NCI-H187 (cell line): ENCODE data around the gene CNMD.
A peak's percentile ranks its signal among the peaks of the same experiment; 100 is the strongest.
"Not testable (repeated sequence)": the region's sequence is repeated elsewhere in the genome, so short reads cannot be mapped to it uniquely, and the experiment has no call there.

Experiments
- DNase-seq, 2 experiments: peaks; one replicate each; lab custom pipeline; 2025; lab: John Stamatoyannopoulos, UW

Gene CNMD

DNA sequence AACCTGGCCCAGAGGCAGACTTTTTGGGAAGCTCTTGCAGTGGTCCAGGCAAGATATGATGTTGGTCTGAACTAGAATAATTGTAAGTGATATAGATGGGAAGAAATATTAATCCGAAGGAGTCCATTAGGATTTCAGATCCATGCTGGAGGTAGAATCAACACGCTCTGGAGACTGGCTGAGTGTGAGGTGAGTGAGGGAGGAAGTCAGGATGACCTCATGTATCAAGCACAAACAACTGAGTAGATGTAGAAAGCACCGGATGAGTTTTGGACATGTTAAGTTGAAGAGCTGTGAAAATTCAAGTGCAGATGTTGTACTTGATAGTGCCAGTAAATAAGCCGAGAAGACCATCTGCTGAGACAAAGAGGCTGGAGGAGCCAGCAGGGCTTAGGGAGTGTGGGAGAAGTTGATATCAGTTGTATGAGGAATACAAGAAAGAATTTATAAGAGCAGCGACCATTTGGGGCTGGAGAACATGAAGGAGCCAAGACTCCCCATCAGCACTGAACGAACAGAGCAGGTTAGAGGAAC, 5.3 kb upstream of the CNMD start:
- no peak for DNase-seq

DNA sequence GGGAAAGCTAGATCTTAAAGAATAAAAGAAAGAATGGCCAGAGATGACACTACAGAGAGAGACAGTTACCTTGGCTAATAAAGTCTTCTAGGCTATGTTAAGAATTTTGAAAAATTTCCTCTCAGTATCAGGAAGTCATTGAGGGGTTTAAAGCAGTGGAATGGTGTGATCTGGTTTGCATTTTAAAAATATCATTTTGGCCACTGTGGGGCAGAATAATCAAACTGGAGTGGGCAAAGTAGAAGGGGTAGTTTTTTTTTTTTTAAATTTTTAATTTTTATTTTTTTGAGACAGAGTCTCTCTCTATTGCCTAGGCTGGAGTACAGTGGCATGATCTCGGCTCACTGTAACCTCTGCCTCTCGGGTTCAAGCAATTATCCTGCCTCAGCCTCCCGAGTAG, 4.4 kb upstream of the CNMD start:
- DNase-seq, result no peak

DNA sequence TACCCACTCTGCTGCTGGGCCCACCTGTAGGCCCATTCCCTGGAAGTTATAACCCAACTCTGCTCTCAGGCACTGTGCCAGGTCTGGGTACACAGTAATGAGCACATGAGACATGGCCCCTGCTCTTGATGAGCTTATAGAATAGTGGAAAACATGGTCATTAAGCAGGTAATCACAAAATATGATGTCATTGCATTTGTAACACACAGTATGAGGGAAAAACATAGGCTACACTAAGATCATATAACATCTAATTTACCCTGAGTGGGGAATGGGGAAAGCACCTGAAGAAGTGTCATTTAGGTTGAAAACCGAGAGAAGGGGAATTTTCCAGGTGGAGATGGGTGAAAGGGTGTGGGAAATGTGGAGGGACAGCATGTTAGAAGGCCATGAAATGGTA, 3.9 kb upstream of the CNMD start:
- no peak for DNase-seq

DNA sequence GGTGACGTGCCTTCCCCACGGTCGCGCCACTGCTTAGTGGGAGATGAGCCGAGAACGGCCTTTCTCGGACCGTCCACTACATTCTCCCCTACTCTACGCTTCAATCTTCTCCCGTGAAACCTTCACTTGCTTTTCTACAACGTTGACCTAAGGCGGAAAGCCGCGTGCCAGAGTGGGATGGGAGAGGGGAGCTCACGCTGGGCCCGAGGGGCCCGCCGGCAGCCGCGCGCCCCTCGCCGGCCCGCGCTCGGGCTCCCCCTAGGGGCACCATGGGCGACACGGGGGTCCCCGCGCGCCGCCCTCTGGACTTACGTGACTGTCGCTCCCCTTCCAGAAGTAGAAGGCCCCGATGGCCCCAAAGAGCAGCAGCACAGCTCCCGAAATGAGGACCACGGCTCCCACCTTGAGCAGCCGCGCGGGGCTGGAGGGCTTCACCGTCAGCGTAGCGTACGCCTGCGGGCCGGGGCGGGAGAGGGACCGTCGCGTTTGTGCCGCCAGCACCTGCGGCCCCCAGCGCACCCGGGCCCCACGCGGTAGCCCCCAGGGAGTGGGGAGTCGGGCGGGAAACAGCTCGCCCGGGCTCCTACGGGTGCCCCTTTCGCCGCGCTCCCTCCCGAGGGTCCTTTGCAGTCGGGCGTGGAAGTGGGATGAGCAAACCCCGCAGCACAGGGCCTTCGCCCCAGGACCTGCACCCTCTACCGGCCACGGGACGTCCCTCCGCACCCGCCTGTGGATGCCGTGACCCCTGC, 727 bp downstream of the CNMD start:
- DNase-seq, result no peak

DNA sequence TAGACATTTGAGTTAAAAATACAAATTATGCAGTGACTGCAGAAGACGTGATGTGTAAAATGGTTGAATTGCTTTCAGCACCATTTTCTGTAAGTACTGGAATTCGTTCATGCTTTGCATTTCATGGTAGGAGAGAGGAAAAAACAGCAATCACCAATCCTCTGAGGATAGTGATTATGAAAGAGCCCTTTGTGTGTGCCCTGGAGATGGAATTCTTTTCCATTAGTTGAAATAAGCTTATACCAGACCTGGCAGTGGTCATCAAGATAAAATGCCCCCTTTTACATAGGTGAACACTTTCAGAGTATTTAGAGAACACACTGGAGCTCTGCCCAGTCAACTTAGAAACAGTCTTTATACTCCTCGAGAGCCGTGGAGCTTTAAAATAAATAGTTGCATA, 1.7 kb downstream of the CNMD start:
- no peak for DNase-seq

DNA sequence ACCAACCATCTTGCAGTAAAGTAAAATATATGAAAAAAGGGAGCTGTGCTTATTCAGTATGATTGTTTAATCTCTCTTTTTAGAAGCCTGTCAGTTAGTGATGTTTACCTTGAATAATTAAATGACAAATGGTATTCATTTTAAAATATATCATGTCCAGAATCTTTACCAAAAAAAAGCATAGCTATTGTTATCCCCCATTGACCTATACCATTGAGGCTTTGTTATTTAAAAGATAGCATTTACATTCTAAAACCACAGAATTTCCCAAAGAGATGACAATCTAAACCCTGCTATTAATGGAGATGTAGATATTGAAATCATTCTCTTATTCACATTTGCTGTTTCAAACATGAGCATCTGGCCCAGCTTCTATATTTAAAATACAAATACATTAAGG, 2.2 kb downstream of the CNMD start:
- no peak for DNase-seq

DNA sequence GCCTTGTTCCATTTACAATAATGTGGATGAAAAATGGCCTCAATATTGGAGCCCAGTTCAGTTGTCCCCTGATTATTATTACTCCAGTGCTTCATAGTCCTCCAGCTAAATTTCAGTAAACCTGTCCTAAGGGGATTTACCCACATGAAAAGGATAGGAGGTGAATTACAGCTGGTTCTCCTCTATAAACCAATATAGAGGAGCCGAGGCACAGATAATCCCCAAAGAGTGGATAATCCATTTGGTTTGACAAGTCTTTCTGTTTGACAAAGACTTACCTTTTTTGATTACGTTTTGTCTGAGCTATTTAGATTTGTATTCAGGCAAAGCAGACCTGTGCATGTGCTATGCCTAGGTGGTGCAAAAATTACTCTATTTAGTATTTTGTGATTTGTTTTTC, 2.7 kb downstream of the CNMD start:
- no peak for DNase-seq

DNA sequence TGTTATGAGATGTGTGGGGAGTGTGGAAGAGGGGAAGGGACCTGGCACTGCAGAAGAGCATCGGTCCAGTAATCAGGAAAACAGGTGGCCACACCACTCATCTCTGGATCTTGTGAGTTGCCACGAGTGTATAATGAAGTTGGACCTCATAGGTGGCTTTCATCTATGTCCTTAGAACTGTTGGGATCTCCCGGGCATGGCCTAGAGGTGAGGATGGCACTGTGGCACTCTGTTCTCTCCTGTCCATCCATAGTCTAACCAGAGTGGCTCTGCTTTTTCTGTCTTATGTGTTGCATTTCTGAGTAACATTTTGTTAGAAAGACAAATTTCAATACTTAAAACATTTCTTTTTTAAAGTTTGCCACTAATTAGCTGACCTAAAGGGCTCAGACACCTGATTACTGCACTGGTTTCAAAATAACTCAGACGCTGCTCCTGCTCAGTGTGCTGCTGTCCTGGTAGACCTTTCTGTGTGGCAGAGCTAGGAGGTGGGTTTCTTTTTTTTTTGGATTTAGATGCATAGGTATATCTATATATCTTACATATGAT, 5.5 kb downstream of the CNMD start:
- no peak for DNase-seq

DNA sequence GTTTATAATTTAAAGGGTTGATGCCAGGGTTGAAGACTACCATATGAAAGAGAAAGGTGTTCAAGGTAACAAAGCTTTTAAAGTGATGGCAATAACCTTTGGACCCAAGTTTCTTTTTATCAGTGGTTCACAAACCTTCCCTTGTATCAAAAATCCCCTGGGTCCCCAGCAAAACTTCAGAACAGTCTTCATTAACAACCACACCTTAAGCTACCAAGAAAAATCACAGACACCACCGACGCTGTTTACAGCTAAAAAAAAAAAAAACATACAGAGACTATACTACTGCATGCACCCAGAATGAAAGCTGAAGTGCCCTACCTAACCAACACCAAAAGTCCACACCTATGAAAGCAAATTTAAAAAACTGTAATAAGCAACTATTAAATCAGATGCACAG, 13.4 kb downstream of the CNMD start:
- no peak for DNase-seq

DNA sequence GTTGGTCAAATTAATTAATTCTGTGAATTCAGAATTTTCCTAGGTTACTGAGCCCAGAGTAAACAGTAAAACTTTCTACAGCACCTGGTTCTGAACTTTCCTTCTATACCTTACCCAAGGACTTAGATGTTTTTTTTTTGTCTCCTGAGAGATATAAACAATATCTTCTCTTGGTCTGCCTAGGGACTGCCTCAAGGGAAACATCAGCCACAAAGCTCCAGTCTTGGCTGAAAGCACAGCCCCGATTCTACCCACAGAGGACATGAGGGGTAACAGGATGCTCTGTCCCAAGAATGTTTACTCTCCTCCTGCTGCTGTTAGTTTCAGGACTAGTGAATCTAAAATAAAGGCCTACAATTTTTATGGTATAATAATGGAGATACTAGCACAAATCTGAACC, 14.3 kb downstream of the CNMD start:
- no peak for DNase-seq

DNA sequence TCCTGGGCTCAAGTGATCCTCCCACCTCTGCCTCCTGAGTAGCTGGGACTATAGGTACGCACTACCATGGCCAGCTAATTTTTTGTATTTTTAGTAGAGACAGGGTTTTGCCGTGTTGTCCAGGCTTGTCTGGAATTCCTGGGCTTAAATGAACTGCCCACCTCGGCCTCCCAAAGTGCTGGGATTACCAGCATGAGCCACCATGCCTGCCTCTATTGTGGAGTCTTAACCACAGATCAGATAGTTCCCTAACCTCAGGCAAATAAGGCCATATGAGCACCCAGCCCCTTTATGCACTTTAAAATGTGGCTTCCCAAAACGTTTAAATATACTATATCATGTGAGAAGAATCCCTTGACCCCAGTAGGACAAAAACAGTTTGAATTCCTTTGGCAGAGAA, 16.4 kb downstream of the CNMD start:
- no peak for DNase-seq

DNA sequence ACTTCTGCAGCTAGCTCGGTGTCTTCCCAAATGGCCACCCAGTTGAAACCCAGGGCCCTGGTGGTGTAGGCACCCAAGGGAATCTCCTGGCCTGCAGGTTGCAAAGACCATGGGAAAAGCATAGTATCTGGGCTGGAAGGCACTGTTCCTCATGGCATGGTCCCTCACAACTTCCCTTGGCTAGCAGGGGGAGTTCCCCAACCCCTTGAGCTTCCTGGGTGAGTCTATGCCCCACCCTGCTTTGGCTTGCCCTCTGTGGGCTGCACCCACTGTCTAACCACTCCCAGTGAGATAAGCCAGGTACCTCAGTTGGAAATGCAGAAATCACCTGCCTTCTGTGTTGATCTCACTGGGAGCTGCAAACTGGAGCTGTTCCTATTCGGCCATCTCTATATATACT, 18.3 kb downstream of the CNMD start:
- not testable (repeated sequence) for DNase-seq

DNA sequence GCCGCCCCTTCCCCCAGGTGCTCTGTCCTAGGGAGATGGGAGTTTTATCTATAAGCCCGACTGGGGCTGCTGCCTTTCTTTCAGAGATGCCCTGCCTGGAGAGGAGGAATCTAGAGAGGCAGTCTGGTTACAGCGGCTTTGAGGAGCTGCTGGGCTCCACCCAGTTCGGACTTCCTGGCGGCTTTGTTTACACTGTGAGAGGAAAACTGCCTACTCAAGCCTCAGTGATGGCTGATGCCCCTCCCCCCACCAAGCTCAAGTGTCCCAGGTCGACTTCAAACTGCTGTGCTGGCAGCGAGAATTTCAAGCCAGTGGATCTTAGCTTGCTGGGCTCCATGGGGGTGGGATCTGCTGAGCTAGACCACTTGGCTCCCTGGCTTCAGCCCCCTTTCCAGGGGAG, 18.7 kb downstream of the CNMD start:
- DNase-seq, result peak; percentile 9 to 24

DNA sequence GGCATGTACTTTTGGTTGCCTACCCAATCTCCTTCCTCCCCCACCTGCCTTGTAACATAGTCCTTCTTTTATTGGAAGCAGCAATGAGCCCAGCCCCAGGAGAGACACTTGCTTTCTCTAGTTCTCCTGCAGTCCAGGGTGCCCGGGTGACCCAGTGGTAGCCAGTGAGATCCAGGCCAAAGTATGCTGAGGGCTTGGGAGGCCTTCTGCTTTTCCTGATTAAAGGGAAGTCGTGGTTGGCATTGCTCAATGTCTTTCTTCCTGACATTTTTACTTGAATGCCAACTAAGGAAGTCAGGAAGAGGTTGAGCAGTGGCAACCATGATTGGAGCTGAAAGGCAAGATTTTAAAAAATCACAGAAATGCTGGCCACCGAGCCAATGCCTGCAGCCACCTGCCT, 25.7 kb downstream of the CNMD start:
- no peak for DNase-seq

DNA sequence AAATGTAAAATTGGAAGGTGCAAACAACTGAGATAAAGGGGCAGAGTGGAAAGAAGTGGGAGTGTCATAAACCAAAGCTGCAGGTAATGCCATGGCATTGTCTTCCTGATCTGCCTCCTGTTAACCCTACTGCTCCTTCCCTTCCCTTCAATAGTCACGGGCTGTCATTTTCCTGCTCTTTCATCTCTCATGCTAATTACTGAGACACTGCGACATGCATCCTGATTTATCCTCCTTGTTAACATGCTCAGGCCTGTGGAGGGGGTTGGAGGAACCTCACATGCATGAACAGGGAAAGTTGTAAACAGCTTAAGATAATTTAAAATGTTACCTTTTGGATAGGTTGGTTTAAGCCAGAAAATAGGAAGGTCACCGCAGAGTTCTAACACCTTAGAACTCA, 27.2 kb downstream of the CNMD start:
- DNase-seq, result no peak

DNA sequence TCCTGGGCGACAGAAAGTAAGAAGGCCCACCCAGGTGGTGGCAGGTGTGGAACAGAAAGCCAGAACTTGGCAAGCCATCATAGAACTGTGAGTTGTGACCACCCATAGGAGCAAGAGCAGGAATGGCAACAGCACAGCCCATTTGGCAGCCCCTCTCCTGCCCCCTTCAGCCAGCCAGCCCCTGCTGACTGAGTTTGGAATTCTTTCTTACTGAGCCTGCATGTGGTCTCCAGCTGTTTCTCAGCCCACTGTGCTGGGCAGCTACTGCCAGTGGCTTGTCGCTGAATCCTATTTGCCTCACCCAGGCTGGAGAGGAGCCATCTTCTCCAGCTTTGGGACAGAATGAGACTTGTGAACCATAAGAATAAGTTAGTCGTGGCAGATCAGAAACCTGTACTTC, 28.3 kb downstream of the CNMD start:
- no peak for DNase-seq

DNA sequence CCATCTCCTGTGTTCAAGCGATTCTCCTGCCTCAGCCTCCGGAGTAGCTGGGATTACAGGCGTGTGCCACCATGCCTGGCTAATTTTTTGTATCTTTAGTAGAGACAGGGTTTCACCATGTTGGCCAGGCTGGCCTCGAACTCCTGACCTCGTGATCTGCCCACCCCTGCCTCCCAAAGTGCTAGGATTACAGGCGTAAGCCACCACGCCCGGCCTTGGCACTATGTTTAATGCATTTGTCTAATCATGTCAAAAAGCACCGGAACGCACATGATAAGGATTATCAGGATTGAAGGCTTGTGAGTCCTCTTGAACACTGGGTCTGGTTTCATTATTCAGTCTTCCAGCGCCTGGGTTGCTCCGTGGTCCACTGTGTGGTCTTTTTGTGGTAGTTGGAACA, 31.4 kb downstream of the CNMD start:
- not testable (repeated sequence) for DNase-seq

DNA sequence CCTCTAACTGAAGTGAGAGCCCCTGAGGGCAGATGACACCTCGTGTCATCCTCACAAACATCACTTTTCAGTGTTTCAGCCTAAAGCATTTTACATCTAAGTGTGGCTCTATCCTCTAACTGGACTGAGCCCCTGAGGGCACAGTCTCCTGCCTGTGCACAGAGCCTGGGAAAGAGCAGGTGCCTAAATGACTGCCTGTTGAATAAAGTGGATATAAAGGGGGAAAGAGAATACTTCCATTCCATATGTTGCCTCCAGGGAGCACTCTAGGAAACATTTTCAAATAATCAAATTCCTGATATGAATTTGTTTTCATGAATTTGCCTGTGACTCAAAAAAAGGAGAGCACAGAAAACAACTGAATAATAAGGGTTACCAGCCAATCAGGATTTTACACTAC, 32.2 kb downstream of the CNMD start:
- DNase-seq, result no peak

DNA sequence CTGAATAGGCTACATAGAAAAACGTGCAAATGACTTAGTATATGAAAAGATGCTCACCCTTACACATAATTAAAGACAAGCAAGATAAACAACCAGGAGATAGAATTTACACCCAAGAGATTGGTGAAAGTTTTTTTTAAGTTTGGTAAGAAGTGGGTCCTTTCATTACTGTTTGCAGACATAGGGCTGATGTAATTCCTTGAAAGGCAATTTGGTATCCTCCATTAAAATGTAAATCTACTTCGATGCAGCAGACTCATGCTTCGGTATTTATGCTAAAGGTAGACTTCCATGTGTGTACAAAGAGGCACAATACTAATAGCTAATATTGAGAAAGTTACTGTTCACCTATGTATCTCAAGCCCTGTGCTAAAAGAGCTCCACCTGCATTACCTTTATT, 33.5 kb downstream of the CNMD start:
- no peak for DNase-seq

DNA sequence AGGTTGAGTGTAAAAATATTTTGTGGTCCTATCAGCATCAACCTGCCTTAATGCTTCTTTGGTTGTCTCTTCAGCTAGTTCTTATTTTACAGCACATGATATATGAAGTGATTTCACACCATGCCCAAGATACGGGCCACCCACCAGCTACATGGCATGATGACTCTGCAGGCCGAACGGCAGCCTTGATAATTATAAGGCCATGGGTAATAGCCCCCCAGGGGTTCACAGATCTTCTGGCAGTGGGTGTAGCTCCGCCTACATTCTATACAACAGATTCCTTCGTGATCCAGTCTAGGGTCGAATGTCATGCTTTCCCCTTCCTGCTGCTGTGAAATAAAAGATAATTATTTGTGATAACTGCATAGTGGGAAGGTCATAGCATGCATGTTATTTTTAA, 36.1 kb downstream of the CNMD start:
- DNase-seq, result no peak

DNA sequence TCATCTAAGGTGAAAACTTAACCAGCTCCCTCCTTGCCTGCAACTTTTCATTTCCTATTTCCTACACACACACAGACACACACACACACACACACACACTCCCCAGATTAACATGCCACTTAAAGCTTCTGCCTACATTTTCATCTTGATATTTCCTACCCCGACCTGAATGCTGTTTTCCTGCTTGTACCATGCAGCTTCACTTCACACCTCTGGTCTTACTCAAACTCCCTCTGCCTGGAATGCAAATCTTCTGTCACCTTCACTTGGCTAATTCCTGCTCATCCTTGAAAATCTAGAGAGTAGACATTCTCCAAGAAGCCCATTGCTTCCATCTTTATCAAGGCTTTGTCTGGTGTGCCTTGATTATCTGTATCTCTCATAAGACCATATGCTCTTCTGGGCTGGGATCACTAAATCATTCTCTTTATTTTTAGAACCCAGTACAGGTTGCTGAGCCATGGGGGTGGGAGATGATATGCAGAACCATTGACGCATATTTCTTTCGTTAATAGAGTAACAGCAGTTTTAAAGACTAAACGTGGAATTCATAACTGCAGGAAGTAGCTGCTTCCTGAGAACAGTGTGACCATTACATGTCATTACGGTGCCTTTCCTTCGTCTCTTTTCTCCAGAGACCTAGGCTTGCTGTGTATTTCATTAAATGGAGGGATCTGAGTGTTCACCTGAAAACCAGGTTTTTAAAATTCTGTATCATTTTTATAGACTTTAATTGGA, 37.7 kb downstream of the CNMD start:
- no peak for DNase-seq

DNA sequence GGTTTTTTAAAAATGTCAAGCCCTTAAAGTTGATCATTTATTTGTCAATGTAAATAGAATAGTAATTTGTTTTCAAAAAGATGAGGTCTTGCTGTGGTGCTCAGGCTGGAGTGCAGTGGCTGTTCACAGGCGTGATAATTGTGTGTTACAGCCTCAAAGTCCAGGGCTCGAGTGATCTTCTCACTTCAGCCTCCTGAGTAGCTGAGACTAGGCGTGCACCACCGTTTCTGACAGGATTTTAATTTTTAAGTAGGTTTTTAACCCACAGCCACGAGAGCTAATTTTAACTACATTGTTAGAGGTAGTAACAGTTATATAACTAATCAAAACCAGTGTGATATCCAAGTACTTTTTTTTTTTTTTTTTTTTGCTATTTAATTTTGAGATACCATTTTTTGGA, 43.1 kb downstream of the CNMD start:
- DNase-seq, result no peak

DNA sequence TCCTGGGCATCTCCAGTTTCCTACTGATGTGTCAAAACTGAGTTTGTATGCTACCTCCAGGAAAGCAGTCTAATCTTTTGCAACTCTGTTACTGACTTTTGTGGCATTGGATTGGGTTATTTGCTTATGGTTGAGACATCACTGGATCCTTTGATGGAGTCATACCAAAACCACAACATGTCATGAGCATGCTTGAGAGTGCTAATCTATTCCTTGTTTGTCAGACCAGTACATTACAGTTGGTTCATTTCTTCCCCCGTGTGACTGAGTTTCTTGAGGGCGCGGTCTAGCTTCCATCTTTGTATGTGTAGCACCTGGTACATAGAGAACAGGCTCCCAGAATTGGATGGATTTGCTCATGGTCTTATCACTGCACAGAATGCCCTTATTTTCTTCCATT, 43.8 kb downstream of the CNMD start:
- DNase-seq, result no peak
